HG02938 (cell line): ENCODE measurements around the gene FUOM.

Experiments
- ATAC-seq: cut with Tn5 transposase; IDR thresholded peaks from one replicate; pipeline ENCODE4 v1.9.1; 2021; ENCODE audit warnings: mild to moderate bottlenecking, moderate library complexity; ENCODE audit not compliant: unreplicated experiment

FUOM gene

GRCh38 chr10:133357285-133358161, at the start of gene FUOM:
FUOM (minus strand) TSS chr10:133358019; CDS start chr10:133358007, 12 bp downstream.
- ATAC-seq = peak; percentile 66

- no peak for ATAC-seq
Observed at GRCh38 chr10:133405844-133406527, 48.2 kb upstream of the FUOM start.

- ATAC-seq = no peak
Observed at GRCh38 chr10:133405272-133405671, 47.5 kb upstream of the FUOM start.

GRCh38 chr10:133403784-133404183, 46.0 kb upstream of the FUOM start:
- ATAC-seq = no peak

GRCh38 chr10:133403359-133403758, 45.5 kb upstream of the FUOM start:
- no peak for ATAC-seq

GRCh38 chr10:133401981-133402725, 44.3 kb upstream of the FUOM start:
- no peak for ATAC-seq

GRCh38 chr10:133401500-133401899, 43.7 kb upstream of the FUOM start:
- ATAC-seq = no peak

- ATAC-seq = peak; percentile 78
Observed at GRCh38 chr10:133400624-133401424, 43.0 kb upstream of the FUOM start.

- ATAC-seq = no peak
Observed at GRCh38 chr10:133399123-133399601, 41.3 kb upstream of the FUOM start.

- ATAC-seq = no peak
Observed at GRCh38 chr10:133397938-133398337, 40.1 kb upstream of the FUOM start.

GRCh38 chr10:133396035-133396624, 38.3 kb upstream of the FUOM start:
- no peak for ATAC-seq

GRCh38 chr10:133394801-133395221, 37.0 kb upstream of the FUOM start:
- ATAC-seq = peak; percentile 1

- peak; percentile 48 for ATAC-seq
Observed at GRCh38 chr10:133394064-133394663, 36.3 kb upstream of the FUOM start, which contains the start of gene MTG1. MTG1 (plus strand) TSS chr10:133394157; CDS start chr10:133394221, 64 bp downstream.

- ATAC-seq = no peak
Observed at GRCh38 chr10:133393401-133394063, 35.7 kb upstream of the FUOM start.

GRCh38 chr10:133391761-133392518, 34.1 kb upstream of the FUOM start:
- no peak for ATAC-seq

- no peak for ATAC-seq
Observed at GRCh38 chr10:133391249-133391635, 33.4 kb upstream of the FUOM start.

GRCh38 chr10:133390597-133391248, 32.9 kb upstream of the FUOM start:
- ATAC-seq = no peak
